ENCODE data around the gene GALK2. TPM values are rescaled to one million over a fixed set of nuclear protein-coding genes. Genes with fewer than 3 reads are reported as not detected.

GALK2 gene
- total RNA-seq, 1 experiment from 2014 or later = 35.0 TPM

DNA sequence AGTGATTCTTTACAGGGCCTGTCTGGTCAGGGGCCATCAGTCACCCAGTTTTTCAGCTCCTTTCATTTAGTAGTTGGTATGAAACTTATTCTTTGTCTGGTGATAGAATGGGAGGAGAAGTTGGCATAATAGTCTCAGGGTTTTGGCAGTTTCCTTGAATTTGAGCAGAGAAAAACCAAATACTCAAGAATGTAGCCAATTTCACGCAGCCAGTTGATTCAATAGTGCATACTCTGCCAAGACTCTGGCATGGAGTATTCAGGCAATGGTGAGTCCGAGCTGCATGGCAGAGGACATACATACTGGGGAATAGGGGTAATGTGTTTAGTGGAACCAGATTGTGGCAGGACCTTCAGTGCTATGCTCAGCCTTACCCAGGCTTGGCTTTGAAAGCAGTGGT, 118.3 kb downstream of the GALK2 start:
- no peak overlapping the region for H3K4me3 ChIP-seq (ENCODE audit: low read depth in 2 of 2, low read length in 2 of 2)
- no peaks in the 10 kb centered on the region for H3K27me3 ChIP-seq (ENCODE audit: control insufficient read depth, insufficient read depth, low read length)
- CTCF ChIA-PET = no interaction called here
- no peak for ATAC-seq
- no peaks in the 10 kb centered on the region for H3K4me1 ChIP-seq (ENCODE audit: control insufficient read depth, insufficient read depth, low read length)
- TF ChIP-seq TCF7L2 (IDR thresholded peaks at IDR 0.05; ENCODE audit: low read depth, low read length) (no peak), POLR2AphosphoS5 (IDR thresholded peaks at IDR 0.05; ENCODE audit: low read depth, low read length) (no peak), SIN3A (IDR thresholded peaks at IDR 0.05; ENCODE audit: borderline replicate concordance, insufficient read depth, low read depth, low read length) (no peak)
- TF ChIP-seq, protein P1, sequence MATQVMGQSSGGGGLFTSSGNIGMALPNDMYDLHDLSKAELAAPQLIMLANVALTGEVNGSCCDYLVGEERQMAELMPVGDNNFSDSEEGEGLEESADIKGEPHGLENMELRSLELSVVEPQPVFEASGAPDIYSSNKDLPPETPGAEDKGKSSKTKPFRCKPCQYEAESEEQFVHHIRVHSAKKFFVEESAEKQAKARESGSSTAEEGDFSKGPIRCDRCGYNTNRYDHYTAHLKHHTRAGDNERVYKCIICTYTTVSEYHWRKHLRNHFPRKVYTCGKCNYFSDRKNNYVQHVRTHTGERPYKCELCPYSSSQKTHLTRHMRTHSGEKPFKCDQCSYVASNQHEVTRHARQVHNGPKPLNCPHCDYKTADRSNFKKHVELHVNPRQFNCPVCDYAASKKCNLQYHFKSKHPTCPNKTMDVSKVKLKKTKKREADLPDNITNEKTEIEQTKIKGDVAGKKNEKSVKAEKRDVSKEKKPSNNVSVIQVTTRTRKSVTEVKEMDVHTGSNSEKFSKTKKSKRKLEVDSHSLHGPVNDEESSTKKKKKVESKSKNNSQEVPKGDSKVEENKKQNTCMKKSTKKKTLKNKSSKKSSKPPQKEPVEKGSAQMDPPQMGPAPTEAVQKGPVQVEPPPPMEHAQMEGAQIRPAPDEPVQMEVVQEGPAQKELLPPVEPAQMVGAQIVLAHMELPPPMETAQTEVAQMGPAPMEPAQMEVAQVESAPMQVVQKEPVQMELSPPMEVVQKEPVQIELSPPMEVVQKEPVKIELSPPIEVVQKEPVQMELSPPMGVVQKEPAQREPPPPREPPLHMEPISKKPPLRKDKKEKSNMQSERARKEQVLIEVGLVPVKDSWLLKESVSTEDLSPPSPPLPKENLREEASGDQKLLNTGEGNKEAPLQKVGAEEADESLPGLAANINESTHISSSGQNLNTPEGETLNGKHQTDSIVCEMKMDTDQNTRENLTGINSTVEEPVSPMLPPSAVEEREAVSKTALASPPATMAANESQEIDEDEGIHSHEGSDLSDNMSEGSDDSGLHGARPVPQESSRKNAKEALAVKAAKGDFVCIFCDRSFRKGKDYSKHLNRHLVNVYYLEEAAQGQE (IDR thresholded peaks at IDR 0.05; ENCODE audit: insufficient read depth in 1 of 2, low read depth in 2 of 2, low read length in 1 of 2) = no peak
- TF ChIP-seq, protein P2, sequence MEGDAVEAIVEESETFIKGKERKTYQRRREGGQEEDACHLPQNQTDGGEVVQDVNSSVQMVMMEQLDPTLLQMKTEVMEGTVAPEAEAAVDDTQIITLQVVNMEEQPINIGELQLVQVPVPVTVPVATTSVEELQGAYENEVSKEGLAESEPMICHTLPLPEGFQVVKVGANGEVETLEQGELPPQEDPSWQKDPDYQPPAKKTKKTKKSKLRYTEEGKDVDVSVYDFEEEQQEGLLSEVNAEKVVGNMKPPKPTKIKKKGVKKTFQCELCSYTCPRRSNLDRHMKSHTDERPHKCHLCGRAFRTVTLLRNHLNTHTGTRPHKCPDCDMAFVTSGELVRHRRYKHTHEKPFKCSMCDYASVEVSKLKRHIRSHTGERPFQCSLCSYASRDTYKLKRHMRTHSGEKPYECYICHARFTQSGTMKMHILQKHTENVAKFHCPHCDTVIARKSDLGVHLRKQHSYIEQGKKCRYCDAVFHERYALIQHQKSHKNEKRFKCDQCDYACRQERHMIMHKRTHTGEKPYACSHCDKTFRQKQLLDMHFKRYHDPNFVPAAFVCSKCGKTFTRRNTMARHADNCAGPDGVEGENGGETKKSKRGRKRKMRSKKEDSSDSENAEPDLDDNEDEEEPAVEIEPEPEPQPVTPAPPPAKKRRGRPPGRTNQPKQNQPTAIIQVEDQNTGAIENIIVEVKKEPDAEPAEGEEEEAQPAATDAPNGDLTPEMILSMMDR (IDR thresholded peaks at IDR 0.05) = no peak
- DNase-seq (ENCODE audit: low read depth, low spot score) = no peak
- intact Hi-C loops (cut with micrococcal nuclease; ENCODE audit: unreplicated experiment) = no loop called here
- in situ Hi-C loops (cut with HindIII; ENCODE audit: low pct_unique_long_range_greater_than_20kb, low sequenced_read_pairs) = no loop called here
- no peak overlapping the region for H3K27ac ChIP-seq (ENCODE audit: low read length)
- H3K36me3 ChIP-seq (ENCODE audit: control insufficient read depth, insufficient read depth, low read length) = no peaks in the 10 kb centered on the region
- no peaks in the 10 kb centered on the region for H3K9me3 ChIP-seq (ENCODE audit: control insufficient read depth, insufficient read depth, low read depth, low read length)
- POLR2A ChIA-PET = no interaction called here
- no TSS peak for BruUV-seq (replicated peaks)

DNA sequence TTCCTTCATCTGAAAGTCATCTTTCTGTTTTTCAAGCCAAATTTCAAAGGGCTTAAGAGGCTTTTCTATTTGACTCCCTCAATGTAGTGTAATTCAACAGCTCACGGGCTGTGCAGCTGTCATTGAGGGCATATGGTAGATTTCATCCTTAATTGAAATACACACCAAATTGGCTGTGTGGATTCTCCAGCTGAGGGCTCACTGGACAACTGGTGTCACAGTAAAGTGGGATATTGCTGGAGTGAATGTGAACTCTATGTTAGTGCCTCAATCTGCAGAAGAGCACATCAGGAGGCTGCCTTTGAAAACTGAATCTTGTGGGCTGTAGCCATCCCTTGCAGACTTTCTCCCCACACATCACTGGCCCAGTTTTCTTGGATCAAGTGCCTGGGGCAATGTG, 120.1 kb downstream of the GALK2 start:
- no peaks in the 10 kb centered on the region for H3K36me3 ChIP-seq (ENCODE audit: control insufficient read depth, insufficient read depth, low read length)
- no peak overlapping the region for H3K4me3 ChIP-seq (ENCODE audit: low read depth in 2 of 2, low read length in 2 of 2)
- no peak overlapping the region for H3K27ac ChIP-seq (ENCODE audit: low read length)
- no peaks in the 10 kb centered on the region for H3K27me3 ChIP-seq (ENCODE audit: control insufficient read depth, insufficient read depth, low read length)
- TF ChIP-seq, protein P2 (IDR thresholded peaks at IDR 0.05) = no peak
- TF ChIP-seq POLR2AphosphoS5 (IDR thresholded peaks at IDR 0.05; ENCODE audit: low read depth, low read length) (no peak), TCF7L2 (IDR thresholded peaks at IDR 0.05; ENCODE audit: low read depth, low read length) (no peak), SIN3A (IDR thresholded peaks at IDR 0.05; ENCODE audit: borderline replicate concordance, insufficient read depth, low read depth, low read length) (no peak)
- TF ChIP-seq, protein P1 (IDR thresholded peaks at IDR 0.05; ENCODE audit: insufficient read depth in 1 of 2, low read depth in 2 of 2, low read length in 1 of 2) = no peak
- no peaks in the 10 kb centered on the region for H3K4me1 ChIP-seq (ENCODE audit: control insufficient read depth, insufficient read depth, low read length)
- H3K9me3 ChIP-seq (ENCODE audit: control insufficient read depth, insufficient read depth, low read depth, low read length) = no peaks in the 10 kb centered on the region
- intact Hi-C loops (cut with micrococcal nuclease; ENCODE audit: unreplicated experiment) (no loop called here), in situ Hi-C loops (cut with HindIII; ENCODE audit: low pct_unique_long_range_greater_than_20kb, low sequenced_read_pairs) (no loop called here)
- ChIA-PET POLR2A (no interaction called here), CTCF (no interaction called here)
- DNase-seq (ENCODE audit: low read depth, low spot score) (no peak), ATAC-seq (no peak)
- BruUV-seq (replicated peaks) = no TSS peak

Data from Panc1 (cell line).